ENCODE measurements around the gene RERE.

DNA sequence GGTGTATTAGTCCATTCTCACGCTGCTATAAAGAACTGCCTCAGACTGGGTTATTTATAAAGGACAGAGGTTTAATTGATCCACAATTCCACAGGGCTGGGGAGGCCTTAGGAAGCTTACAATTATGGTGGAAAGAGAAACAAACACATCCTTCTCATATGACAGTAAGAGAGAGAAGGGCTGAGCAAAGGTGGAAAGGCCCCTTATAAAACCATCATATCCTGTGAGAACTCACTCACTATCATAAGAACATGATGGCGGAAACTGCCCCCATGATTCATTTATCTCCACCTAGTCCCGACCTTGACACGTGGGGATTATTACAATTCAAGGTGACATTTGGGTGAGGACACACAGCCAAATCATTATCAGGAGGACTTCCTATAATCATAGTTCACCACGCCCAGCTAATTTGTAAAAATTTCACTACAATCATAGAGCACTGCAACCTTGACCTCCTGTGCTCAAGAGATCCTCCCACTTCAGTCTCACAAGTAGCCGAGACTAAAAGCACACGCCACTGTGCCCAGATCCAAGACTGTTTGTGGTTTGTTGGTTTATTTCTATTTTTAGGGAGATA, 164.9 kb downstream of the RERE start:
- TF ChIP-seq, protein P1, sequence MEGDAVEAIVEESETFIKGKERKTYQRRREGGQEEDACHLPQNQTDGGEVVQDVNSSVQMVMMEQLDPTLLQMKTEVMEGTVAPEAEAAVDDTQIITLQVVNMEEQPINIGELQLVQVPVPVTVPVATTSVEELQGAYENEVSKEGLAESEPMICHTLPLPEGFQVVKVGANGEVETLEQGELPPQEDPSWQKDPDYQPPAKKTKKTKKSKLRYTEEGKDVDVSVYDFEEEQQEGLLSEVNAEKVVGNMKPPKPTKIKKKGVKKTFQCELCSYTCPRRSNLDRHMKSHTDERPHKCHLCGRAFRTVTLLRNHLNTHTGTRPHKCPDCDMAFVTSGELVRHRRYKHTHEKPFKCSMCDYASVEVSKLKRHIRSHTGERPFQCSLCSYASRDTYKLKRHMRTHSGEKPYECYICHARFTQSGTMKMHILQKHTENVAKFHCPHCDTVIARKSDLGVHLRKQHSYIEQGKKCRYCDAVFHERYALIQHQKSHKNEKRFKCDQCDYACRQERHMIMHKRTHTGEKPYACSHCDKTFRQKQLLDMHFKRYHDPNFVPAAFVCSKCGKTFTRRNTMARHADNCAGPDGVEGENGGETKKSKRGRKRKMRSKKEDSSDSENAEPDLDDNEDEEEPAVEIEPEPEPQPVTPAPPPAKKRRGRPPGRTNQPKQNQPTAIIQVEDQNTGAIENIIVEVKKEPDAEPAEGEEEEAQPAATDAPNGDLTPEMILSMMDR (IDR thresholded peaks at IDR 0.05; ENCODE audit: insufficient read depth, low read depth, low read length): no peak
- no peak for TF ChIP-seq EZH2 (IDR thresholded peaks at IDR 0.05; ENCODE audit: insufficient read depth, low read length)
